ENCODE data around the gene ARMC12.
"Not testable (repeated sequence)": the region's sequence is repeated elsewhere in the genome, so short reads cannot be mapped to it uniquely, and the experiment has no call there.

Gene ARMC12

DNA sequence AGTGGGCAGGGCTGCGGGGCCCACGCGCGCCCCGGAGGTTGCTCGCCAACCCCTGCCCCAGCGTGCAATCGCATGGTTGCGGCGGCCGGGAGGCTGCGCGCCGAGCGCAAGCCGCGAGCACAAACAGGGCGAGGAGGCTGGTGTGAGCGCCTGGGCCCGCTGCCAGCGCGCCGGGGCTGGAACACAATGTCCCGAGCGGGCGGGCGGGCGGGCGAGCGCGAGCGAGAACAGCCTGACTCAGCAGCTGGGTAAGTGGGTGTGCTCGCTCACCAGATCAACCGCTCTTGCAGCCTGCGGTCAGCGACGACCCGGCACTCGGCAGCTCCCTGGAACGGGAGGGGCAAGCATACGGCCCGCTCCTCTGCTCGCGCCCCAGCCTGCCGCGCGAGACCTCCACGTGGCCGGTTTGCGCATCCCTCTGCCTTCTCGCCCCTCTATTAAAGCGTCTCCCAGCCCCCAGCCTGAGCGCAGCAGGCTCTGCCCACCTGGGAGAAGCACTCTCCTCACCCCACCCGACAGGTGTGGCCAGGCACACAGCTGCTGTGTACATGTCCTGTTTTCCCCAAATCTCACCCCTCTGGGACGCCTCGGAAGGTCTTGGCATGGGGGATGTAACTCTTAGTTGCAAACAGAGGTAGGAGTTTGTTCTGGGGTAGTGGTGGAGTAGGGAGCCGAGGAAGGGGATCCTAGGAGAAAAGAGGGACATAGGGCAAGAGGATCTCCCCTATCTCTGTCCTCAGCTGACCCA is 8.7 kb upstream of the ARMC12 start:
- peaks cover 14% of the 10 kb centered on the region; the same call in 1 of the 2 replicates for H3K27me3 ChIP-seq (ENCODE audit: control insufficient read depth, insufficient read depth, low read length)
- peak overlapping the region; percentile 89 for H3K4me3 ChIP-seq (ENCODE audit: low read depth, low read length)
- H3K9me3 ChIP-seq (ENCODE audit: control insufficient read depth, insufficient read depth, low read depth, low read length), result no peaks in the 10 kb centered on the region
- no peaks in the 10 kb centered on the region for H3K36me3 ChIP-seq (ENCODE audit: control insufficient read depth, insufficient read depth, low read length)
- peak overlapping the region; percentile 49; the same call in 1 of the 2 replicates for H3K27ac ChIP-seq (ENCODE audit: low read depth, low read length)
- H3K4me1 ChIP-seq (ENCODE audit: control insufficient read depth, insufficient read depth, low read length), result peaks cover 61% of the 10 kb centered on the region
- H3K9ac ChIP-seq (ENCODE audit: low read length), result peak overlapping the region; percentile 81

DNA sequence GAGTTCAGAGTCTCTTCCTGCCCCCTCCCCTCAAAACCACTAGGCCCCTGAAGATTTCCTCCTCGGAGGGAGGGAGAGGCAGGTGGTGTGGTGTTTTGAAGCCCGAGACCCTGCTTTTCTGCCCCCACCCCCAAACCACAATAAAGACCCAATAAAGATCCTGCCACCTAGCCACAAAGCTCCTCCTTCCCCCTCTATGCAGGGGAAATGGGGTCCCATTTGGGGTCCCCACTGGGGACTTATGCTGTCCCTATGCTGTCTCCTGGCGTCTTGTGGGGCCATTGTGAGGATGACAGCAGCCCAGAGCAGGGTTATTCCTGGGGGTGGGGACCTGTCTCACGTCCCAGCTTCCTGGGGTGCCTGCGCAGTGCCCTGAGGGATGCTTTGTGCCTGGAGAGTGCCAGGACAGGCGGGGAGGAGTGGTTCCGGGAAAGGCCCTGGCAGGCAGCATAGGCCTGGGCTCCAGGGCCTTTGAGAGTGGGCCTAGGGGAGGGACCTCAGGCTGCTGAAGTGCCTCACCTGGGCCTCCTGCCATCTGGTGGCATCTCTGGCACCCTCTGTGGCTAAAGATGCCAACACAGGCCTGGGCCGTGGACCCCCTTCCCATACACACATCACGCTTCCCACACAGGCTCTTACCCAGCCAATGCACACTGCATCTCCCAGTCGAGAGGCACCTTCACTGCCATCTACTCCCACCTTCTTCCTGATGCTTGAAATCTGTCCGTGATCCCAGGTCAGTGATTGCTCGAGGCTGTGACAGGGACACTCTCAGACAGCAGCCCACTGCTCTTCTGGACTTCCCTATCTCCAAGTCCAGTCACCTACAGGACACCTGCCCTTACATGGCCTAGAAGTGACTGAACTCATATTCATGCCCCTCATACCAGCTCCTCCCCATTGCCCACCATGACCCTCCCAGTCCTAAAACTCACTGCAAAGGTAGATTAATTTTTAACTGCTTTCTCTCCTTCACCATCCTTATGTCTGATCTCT is 7.9 kb upstream of the ARMC12 start:
- Histone ChIP-seq H3K27me3 (ENCODE audit: control insufficient read depth, insufficient read depth, low read length) (peaks cover 14% of the 10 kb centered on the region; the same call in 1 of the 2 replicates), H3K9ac (ENCODE audit: low read length) (no peak overlapping the region), H3K9me3 (ENCODE audit: control insufficient read depth, insufficient read depth, low read depth, low read length) (no peaks in the 10 kb centered on the region), H3K4me3 (ENCODE audit: low read depth, low read length) (peak overlapping the region; percentile 89), H3K27ac (ENCODE audit: low read depth, low read length) (no peak overlapping the region), H3K4me1 (ENCODE audit: control insufficient read depth, insufficient read depth, low read length) (peaks cover 57% of the 10 kb centered on the region), H3K36me3 (ENCODE audit: control insufficient read depth, insufficient read depth, low read length) (no peaks in the 10 kb centered on the region)

DNA sequence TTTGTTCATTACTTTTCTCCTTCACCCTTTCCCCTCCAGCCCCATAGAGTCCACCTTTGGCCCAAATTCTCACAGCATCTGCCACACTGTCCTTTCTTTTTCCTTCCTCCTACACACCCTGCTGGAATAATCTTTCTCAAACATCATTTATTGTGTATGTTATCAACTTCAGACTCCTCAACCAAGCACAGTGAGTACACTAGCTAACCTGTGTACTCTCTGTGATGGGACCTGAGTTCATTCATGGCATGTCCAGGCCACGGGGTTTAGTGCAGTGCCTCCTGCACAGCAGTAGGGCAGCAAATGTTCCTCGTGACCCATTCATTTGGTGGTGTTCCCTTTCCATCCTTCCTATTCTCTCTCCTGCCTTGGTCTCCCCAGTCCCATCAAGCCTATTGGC is 7.1 kb upstream of the ARMC12 start:
- Histone ChIP-seq H3K27me3 (ENCODE audit: control insufficient read depth, insufficient read depth, low read length) (peaks cover 14% of the 10 kb centered on the region; the same call in 1 of the 2 replicates), H3K36me3 (ENCODE audit: control insufficient read depth, insufficient read depth, low read length) (no peaks in the 10 kb centered on the region), H3K9ac (ENCODE audit: low read length) (no peak overlapping the region), H3K4me3 (ENCODE audit: low read depth, low read length) (no peak overlapping the region), H3K27ac (ENCODE audit: low read depth, low read length) (no peak overlapping the region), H3K9me3 (ENCODE audit: control insufficient read depth, insufficient read depth, low read depth, low read length) (no peaks in the 10 kb centered on the region), H3K4me1 (ENCODE audit: control insufficient read depth, insufficient read depth, low read length) (peaks cover 52% of the 10 kb centered on the region)

DNA sequence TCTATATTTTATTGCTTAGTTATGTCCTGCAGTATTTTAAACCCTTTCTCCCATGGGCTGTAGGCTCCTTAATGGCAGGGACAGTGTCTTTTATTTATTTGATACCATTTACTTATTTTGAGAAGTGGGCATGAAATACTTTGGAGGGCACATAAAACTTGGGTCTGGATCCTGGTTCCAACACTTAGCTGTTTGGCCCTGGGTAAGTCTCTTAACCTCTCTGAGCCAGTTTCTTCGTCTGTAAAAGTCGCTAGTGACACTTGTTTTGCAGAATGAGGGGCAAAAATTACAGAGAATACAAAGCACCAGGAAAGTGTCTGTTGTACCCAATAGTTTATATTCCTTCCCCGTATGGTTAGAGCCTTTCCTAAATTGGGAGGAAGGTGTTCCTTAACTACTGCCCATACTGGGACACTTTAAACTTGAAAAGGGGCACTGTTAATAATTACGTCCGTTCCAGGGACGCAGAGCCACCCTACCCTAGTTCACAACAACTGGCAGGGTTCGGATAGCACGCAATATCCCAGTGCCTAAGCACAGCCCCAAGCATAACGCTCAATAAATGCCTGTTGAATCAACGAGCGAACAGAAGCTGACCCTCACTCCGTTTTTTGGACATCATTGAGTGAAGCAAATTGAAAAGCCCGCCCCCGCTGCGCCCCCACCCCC is 6.0 kb upstream of the ARMC12 start:
- H3K4me1 ChIP-seq (ENCODE audit: control insufficient read depth, insufficient read depth, low read length), result peaks cover 43% of the 10 kb centered on the region
- H3K9me3 ChIP-seq (ENCODE audit: control insufficient read depth, insufficient read depth, low read depth, low read length), result no peaks in the 10 kb centered on the region
- H3K27ac ChIP-seq (ENCODE audit: low read depth, low read length), result no peak overlapping the region
- no peaks in the 10 kb centered on the region for H3K36me3 ChIP-seq (ENCODE audit: control insufficient read depth, insufficient read depth, low read length)
- H3K9ac ChIP-seq (ENCODE audit: low read length), result peak overlapping the region; percentile 57
- H3K27me3 ChIP-seq (ENCODE audit: control insufficient read depth, insufficient read depth, low read length), result peaks cover 11% of the 10 kb centered on the region; the same call in 1 of the 2 replicates
- peak overlapping the region; percentile 84 for H3K4me3 ChIP-seq (ENCODE audit: low read depth, low read length)

DNA sequence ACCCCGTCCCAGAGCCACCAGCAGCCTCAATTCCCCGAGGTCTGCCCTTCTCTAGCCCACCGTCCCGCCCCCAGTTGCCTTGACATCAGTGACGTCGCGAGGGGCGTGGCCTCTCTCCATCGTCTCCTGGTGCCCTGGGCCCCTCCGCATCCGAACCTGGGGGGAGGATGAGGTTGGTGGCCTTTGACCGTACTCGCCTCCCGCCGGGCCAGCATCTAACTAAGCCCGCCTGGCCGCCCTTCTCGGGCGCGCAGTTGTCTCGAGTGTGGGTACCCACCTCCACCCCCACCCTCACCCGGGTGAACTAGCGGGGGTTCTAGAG is 5.5 kb upstream of the ARMC12 start:
- H3K4me3 ChIP-seq (ENCODE audit: low read depth, low read length), result peak overlapping the region; percentile 84
- no peaks in the 10 kb centered on the region for H3K36me3 ChIP-seq (ENCODE audit: control insufficient read depth, insufficient read depth, low read length)
- peak overlapping the region; percentile 86 for H3K9ac ChIP-seq (ENCODE audit: low read length)
- peaks cover 8% of the 10 kb centered on the region; the same call in 1 of the 2 replicates for H3K27me3 ChIP-seq (ENCODE audit: control insufficient read depth, insufficient read depth, low read length)
- H3K27ac ChIP-seq (ENCODE audit: low read depth, low read length), result peak overlapping the region; percentile 86
- no peaks in the 10 kb centered on the region for H3K9me3 ChIP-seq (ENCODE audit: control insufficient read depth, insufficient read depth, low read depth, low read length)
- H3K4me1 ChIP-seq (ENCODE audit: control insufficient read depth, insufficient read depth, low read length), result peaks cover 41% of the 10 kb centered on the region

DNA sequence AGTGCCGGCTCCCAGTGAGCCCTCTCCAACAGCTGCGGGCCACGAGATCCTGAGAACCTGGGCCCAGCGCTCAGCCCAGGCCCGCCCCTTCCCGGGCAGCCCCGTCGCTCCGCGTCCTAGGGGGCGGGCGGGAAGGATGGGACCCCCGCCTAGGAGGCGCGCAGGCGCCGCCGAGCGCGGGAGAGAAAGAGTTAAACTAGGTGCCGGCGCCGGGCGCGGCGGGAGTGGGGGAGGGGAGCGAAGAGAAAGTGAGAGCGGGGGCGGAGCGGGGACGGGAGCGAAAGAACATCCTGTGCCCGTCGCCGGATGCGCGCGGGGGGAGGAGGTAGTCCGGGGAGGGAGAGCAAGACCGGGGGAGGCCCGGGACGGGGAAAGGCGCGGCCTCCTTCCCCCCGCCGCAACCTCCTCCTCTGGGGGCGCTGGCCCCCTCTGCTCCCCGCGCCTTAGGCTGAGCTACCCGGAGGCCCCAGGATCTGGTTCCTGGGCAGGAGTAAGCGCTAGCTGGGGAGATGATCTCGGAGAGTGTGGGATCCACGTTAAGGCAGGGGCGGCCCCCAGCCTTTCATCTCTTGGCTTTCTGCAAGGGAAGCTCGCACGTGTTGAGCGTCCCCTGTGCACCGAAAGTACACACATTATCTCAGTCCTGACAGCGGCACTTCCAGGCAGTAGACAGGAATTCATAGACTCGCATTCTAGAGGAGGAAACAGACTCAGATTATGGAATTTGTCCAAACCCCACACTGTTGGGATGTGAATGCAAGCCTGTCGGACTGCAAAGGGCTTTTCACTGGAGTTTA is 4.9 kb upstream of the ARMC12 start:
- Histone ChIP-seq H3K36me3 (ENCODE audit: control insufficient read depth, insufficient read depth, low read length) (no peaks in the 10 kb centered on the region), H3K27ac (ENCODE audit: low read depth, low read length) (peak overlapping the region; percentile 86), H3K27me3 (ENCODE audit: control insufficient read depth, insufficient read depth, low read length) (peaks cover 6% of the 10 kb centered on the region; the same call in 1 of the 2 replicates), H3K4me3 (ENCODE audit: low read depth, low read length) (peak overlapping the region; percentile 84), H3K4me1 (ENCODE audit: control insufficient read depth, insufficient read depth, low read length) (peaks cover 35% of the 10 kb centered on the region), H3K9ac (ENCODE audit: low read length) (peak overlapping the region; percentile 86), H3K9me3 (ENCODE audit: control insufficient read depth, insufficient read depth, low read depth, low read length) (no peaks in the 10 kb centered on the region)

DNA sequence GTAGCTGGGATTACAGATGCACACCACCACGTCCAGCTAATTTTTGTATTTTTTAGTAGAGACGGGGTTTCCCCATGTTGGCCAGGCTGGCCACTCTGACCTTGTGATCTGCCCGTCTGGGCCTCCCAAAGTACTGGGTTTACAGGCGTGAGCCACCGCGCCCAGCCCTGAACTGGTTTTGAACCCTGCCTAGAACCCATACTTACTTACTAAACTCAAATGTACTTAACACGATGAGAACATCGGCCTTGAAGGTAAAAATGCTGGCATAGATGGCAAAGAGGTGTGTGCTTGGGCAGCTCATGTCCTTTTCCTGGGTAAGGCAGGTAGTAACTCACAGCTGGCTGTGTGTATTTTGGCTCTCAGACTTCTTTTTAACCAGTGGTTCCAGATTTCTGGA is 3.2 kb upstream of the ARMC12 start:
- no peak overlapping the region for H3K9ac ChIP-seq (ENCODE audit: low read length)
- H3K27ac ChIP-seq (ENCODE audit: low read depth, low read length), result no peak overlapping the region
- H3K4me3 ChIP-seq (ENCODE audit: low read depth, low read length), result no peak overlapping the region
- no peaks in the 10 kb centered on the region for H3K9me3 ChIP-seq (ENCODE audit: control insufficient read depth, insufficient read depth, low read depth, low read length)
- H3K36me3 ChIP-seq (ENCODE audit: control insufficient read depth, insufficient read depth, low read length), result no peaks in the 10 kb centered on the region
- H3K4me1 ChIP-seq (ENCODE audit: control insufficient read depth, insufficient read depth, low read length), result peaks cover 31% of the 10 kb centered on the region
- H3K27me3 ChIP-seq (ENCODE audit: control insufficient read depth, insufficient read depth, low read length), result no peaks in the 10 kb centered on the region

DNA sequence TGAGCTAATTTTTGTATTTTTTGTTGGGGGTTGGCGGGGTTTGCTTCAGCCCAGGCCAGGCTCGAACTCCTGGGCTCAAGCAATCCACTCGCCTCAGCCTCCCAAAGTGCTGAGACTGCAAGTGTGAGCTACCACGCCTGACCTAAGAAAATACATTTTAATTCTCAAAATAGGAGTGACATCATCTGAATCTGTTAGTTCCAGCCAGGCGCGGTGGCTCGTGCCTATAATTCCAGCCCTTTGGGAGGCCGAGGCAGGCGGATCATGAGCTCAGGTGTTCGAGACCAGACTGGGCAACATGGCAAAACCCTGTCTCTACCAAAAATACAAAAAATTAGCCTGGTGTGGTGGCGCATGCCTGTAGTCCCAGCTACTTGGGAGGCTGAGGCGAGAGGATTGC is 2.5 kb upstream of the ARMC12 start:
- not testable (repeated sequence) for H3K27ac ChIP-seq (ENCODE audit: low read depth, low read length); H3K36me3 ChIP-seq (ENCODE audit: control insufficient read depth, insufficient read depth, low read length); H3K9me3 ChIP-seq (ENCODE audit: control insufficient read depth, insufficient read depth, low read depth, low read length); H3K4me3 ChIP-seq (ENCODE audit: low read depth, low read length); H3K27me3 ChIP-seq (ENCODE audit: control insufficient read depth, insufficient read depth, low read length); H3K9ac ChIP-seq (ENCODE audit: low read length)
- H3K4me1 ChIP-seq (ENCODE audit: control insufficient read depth, insufficient read depth, low read length), result peaks cover 31% of the 10 kb centered on the region

DNA sequence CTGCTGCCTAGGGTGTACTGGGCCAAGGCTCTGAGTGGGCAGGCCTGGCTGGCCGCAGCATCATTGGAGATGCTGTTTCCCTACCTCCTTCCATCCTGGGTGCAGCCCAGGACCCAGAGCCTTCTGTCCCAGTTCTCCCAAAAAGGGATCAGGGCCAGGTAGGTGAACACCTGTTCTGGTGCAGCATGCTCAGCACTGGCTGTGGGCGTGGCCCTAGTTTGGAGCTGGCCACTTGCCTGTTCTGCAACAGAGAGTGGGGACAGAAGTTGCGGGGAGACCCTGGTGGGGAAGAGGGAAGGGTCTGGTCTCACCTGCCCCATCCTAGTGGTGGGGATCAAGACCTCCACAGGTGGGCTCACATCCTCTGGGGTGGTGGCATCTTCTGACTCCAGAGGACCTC is 1.4 kb upstream of the ARMC12 start:
- no peaks in the 10 kb centered on the region for H3K36me3 ChIP-seq (ENCODE audit: control insufficient read depth, insufficient read depth, low read length)
- no peaks in the 10 kb centered on the region for H3K27me3 ChIP-seq (ENCODE audit: control insufficient read depth, insufficient read depth, low read length)
- H3K9ac ChIP-seq (ENCODE audit: low read length), result no peak overlapping the region
- H3K4me3 ChIP-seq (ENCODE audit: low read depth, low read length), result no peak overlapping the region
- peaks cover 42% of the 10 kb centered on the region for H3K4me1 ChIP-seq (ENCODE audit: control insufficient read depth, insufficient read depth, low read length)
- no peak overlapping the region for H3K27ac ChIP-seq (ENCODE audit: low read depth, low read length)
- H3K9me3 ChIP-seq (ENCODE audit: control insufficient read depth, insufficient read depth, low read depth, low read length), result no peaks in the 10 kb centered on the region

DNA sequence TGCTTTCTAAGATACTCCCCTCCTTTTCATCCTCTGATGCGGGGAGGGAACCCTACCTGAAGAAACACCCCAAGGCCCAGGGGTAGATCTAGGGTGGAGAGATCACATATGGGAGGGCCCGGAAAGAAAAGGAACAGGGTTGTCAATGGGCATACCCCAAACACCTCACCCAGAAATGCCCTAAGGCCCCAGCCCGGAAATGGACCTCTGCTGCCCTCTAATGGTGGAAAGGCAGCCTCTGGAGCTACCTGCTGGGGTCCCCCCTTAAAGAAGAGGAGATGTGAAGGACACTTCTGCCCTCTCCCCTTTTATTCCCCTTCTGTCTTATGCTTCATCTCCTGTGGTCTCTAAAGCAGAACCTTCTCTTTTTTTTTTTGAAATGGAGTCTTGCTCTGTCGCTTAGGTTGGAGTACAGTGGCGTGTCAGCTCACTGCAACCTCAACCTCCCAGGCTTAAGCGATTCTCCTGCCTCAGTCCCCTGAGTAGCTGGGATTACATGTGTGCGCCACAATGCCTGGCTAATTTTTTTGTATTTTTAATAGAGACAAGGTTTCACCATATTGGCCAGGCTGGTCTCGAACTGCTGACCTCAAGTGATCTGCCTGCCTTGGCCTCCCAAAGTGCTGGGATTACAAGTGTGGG is 458 bp upstream of the ARMC12 start:
- Histone ChIP-seq H3K4me1 (ENCODE audit: control insufficient read depth, insufficient read depth, low read length) (peaks cover 44% of the 10 kb centered on the region), H3K9ac (ENCODE audit: low read length) (no peak overlapping the region), H3K27me3 (ENCODE audit: control insufficient read depth, insufficient read depth, low read length) (no peaks in the 10 kb centered on the region), H3K4me3 (ENCODE audit: low read depth, low read length) (no peak overlapping the region), H3K36me3 (ENCODE audit: control insufficient read depth, insufficient read depth, low read length) (no peaks in the 10 kb centered on the region), H3K27ac (ENCODE audit: low read depth, low read length) (no peak overlapping the region), H3K9me3 (ENCODE audit: control insufficient read depth, insufficient read depth, low read depth, low read length) (no peaks in the 10 kb centered on the region)

Data from HUES6 (cell line).